ENCODE results near the gene CACNA1C.

Gene CACNA1C

DNA sequence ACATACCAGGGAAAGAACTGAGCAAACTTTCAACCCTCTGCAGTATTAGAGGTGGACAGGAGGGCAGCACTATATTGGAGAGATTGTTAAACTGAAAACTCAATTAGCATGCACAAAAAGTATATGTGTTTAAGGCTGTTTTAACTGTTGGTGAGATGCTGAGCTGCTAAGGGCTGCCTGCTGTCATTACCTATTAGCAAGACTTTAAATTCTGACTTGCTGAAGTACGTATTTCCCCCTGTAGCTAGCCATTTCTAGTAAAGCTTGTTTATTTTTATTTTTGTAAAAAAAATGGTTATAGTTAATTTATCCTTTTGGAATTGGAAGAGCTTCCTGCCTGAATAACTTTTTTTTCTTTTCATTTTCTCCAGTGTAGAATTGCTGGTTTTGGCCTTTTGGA is 92.2 kb downstream of the CACNA1C start:
- Histone ChIP-seq H3K27me3 (ENCODE audit: insufficient read depth, low read depth) (no peaks in the 10 kb centered on the region), H4K20me1 (ENCODE audit: insufficient read depth) (no peaks in the 10 kb centered on the region), H3K4me3 (IDR thresholded peaks at IDR 0.05; ENCODE audit: insufficient read depth, low read depth, low read length) (no peak overlapping the region), H3K79me2 (ENCODE audit: insufficient read depth, low read depth) (no peaks in the 10 kb centered on the region), H3K4me1 (ENCODE audit: low read depth, poor library complexity, severe bottlenecking) (no peaks in the 10 kb centered on the region), H3K27ac (no peak overlapping the region), H3K4me2 (no peak overlapping the region), H2AFZ (ENCODE audit: low read depth) (no peak overlapping the region), H3K9ac (no peak overlapping the region), H3K36me3 (ENCODE audit: insufficient read depth) (no peaks in the 10 kb centered on the region)
- TF ChIP-seq, protein P1, sequence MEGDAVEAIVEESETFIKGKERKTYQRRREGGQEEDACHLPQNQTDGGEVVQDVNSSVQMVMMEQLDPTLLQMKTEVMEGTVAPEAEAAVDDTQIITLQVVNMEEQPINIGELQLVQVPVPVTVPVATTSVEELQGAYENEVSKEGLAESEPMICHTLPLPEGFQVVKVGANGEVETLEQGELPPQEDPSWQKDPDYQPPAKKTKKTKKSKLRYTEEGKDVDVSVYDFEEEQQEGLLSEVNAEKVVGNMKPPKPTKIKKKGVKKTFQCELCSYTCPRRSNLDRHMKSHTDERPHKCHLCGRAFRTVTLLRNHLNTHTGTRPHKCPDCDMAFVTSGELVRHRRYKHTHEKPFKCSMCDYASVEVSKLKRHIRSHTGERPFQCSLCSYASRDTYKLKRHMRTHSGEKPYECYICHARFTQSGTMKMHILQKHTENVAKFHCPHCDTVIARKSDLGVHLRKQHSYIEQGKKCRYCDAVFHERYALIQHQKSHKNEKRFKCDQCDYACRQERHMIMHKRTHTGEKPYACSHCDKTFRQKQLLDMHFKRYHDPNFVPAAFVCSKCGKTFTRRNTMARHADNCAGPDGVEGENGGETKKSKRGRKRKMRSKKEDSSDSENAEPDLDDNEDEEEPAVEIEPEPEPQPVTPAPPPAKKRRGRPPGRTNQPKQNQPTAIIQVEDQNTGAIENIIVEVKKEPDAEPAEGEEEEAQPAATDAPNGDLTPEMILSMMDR (conservative IDR thresholded peaks at IDR 0.05; ENCODE audit: low read depth, low read length): no peak

DNA sequence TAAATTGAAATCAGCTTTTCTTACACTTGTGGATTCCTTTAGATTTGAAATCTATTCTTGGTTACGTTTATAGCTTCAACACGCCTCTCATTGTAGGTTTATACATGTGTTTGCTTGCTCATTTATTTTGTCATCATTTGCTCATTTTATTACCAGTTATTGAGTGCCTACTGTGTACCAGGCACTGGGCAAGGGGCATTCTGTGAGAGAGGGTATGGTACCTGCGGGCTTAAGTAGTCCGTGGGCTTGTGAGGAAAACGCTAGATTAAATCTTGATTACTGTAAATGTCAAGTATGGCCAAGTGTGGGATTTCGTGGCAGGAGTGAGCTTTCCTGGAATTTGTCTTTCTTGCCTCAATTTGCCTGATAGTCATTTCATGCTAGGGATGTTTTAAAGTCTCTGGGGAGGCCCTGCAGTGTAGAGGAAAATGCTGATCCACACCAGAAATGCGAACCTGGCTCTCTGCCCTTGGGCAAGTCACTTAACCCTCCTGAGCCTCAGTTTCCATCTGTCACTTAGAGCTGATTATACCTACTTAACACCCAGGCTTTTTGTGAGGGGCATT is 92.7 kb downstream of the CACNA1C start:
- Histone ChIP-seq H3K27ac (no peak overlapping the region), H3K27me3 (ENCODE audit: insufficient read depth, low read depth) (no peaks in the 10 kb centered on the region)

DNA sequence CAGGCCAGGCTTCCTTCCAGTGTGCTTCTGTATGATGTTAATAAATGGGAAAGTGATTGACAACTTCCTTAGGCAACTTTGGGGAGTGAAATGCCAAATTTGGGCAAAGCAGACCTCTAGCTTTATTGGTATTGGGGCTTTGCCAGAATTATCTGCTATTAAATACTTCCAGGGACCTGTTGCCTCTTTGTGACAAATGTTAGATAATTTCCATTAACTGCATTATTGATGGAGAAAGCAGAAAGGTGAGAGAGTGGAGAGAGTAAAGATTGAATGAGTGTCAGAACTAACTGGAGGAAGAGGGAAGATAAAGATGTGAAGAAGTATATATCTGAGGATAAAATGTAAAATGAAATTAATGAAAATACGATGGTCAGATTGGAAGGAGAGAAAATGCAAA is 94.5 kb downstream of the CACNA1C start:
- no peak overlapping the region for H3K27ac ChIP-seq
- H2AFZ ChIP-seq (ENCODE audit: low read depth): no peak overlapping the region
- H3K9ac ChIP-seq: no peak overlapping the region
- no peaks in the 10 kb centered on the region for H3K4me1 ChIP-seq (ENCODE audit: low read depth, poor library complexity, severe bottlenecking)
- no peaks in the 10 kb centered on the region for H3K27me3 ChIP-seq (ENCODE audit: insufficient read depth, low read depth)
- no peak overlapping the region for H3K4me2 ChIP-seq
- no peaks in the 10 kb centered on the region for H4K20me1 ChIP-seq (ENCODE audit: insufficient read depth)
- H3K36me3 ChIP-seq (ENCODE audit: insufficient read depth): no peaks in the 10 kb centered on the region
- H3K4me3 ChIP-seq (IDR thresholded peaks at IDR 0.05; ENCODE audit: insufficient read depth, low read depth, low read length): no peak overlapping the region
- H3K79me2 ChIP-seq (ENCODE audit: insufficient read depth, low read depth): no peaks in the 10 kb centered on the region
- TF ChIP-seq, protein P1 (conservative IDR thresholded peaks at IDR 0.05; ENCODE audit: low read depth, low read length): no peak

More for the DNA sequence above, 92.7 kb downstream of the CACNA1C start:
- H3K4me3 ChIP-seq (IDR thresholded peaks at IDR 0.05; ENCODE audit: insufficient read depth, low read depth, low read length): no peak overlapping the region
- no peak overlapping the region for H3K4me2 ChIP-seq
- TF ChIP-seq, protein P1 (conservative IDR thresholded peaks at IDR 0.05; ENCODE audit: low read depth, low read length): no peak
- H2AFZ ChIP-seq (ENCODE audit: low read depth): no peak overlapping the region
- no peak overlapping the region for H3K9ac ChIP-seq
- no peaks in the 10 kb centered on the region for H3K79me2 ChIP-seq (ENCODE audit: insufficient read depth, low read depth)
- no peaks in the 10 kb centered on the region for H4K20me1 ChIP-seq (ENCODE audit: insufficient read depth)
- H3K36me3 ChIP-seq (ENCODE audit: insufficient read depth): no peaks in the 10 kb centered on the region
- no peaks in the 10 kb centered on the region for H3K4me1 ChIP-seq (ENCODE audit: low read depth, poor library complexity, severe bottlenecking)

DNA sequence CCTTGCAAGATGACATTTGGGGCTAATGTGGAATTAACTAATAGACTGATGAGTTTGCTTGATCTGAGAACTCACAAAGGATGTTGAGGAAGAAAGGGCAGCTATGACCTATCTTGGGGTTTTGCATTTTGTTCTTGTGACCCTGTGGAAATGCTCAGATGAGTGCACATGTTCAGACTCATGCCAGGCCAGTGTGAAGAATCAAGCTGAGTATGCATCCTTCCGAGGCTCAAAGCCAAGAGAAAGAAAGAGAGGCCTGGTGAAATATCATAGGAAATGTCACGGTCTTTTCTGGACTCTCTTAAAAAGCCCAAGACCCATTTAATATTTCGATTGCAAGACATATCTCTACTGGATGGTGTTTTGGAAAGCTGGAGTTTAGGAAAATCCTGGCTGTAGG is 96.3 kb downstream of the CACNA1C start:
- H3K27me3 ChIP-seq (ENCODE audit: insufficient read depth, low read depth): no peaks in the 10 kb centered on the region

More for the DNA sequence above, 96.3 kb downstream of the CACNA1C start:
- H3K4me2 ChIP-seq: no peak overlapping the region
- no peak overlapping the region for H2AFZ ChIP-seq (ENCODE audit: low read depth)
- H3K36me3 ChIP-seq (ENCODE audit: insufficient read depth): no peaks in the 10 kb centered on the region
- H3K4me3 ChIP-seq (IDR thresholded peaks at IDR 0.05; ENCODE audit: insufficient read depth, low read depth, low read length): no peak overlapping the region
- no peak overlapping the region for H3K27ac ChIP-seq
- no peaks in the 10 kb centered on the region for H3K79me2 ChIP-seq (ENCODE audit: insufficient read depth, low read depth)
- no peaks in the 10 kb centered on the region for H4K20me1 ChIP-seq (ENCODE audit: insufficient read depth)
- TF ChIP-seq, protein P1 (conservative IDR thresholded peaks at IDR 0.05; ENCODE audit: low read depth, low read length): no peak
- no peaks in the 10 kb centered on the region for H3K4me1 ChIP-seq (ENCODE audit: low read depth, poor library complexity, severe bottlenecking)
- H3K9ac ChIP-seq: no peak overlapping the region
